HEK293 (cell line): ENCODE data around the gene HPRT1.

Source experiments
- CTCF ChIA-PET: fragments of 350-600 bp; formaldehyde crosslinking; extraction: SDS; loops from one replicate; lab custom pipeline; 2021; ENCODE audit warnings: antibody characterized with exemption; lab: Yijun Ruan, JAX
- POLR2A ChIA-PET: fragments of 300-600 bp; formaldehyde crosslinking; extraction: SDS; loops from one replicate; lab custom pipeline; 2020; ENCODE audit warnings: antibody characterized with exemption, inconsistent platforms; lab: Yijun Ruan, JAX
- H3K27ac ChIP-seq: fragments of 200-500 bp; sonication (Bioruptor generic); 2 replicates; pipeline ENCODE4 v1.5.1; 2014; ENCODE audit warnings: low read depth, low read length, control low read depth, inconsistent platforms; ENCODE audit errors: extremely low read depth
- H3K36me3 ChIP-seq, 2 experiments: fragments of 200-500 bp in 1 of 2; sonication (Bioruptor generic) in 1 of 2; 1 replicate in 1 of 2; 2 replicates in 1 of 2; pipeline ENCODE4 v1.5.1; 2014 to 2017; ENCODE audit warnings: inconsistent platforms in 2 of 2, low read length in 2 of 2; ENCODE audit not compliant: control insufficient read depth in 2 of 2, insufficient read depth in 1 of 2
- H3K4me1 ChIP-seq: fragments of 200-500 bp; sonication (Bioruptor generic); 2 replicates; pipeline ENCODE4 v1.5.1; 2014; ENCODE audit warnings: mild to moderate bottlenecking, low read length, inconsistent platforms; ENCODE audit not compliant: control insufficient read depth, insufficient read depth
- H3K4me3 ChIP-seq: 2 replicates; pipeline ENCODE4 v1.5.1; 2011; ENCODE audit warnings: low read depth, mild to moderate bottlenecking, control low read depth, low read length, moderate library complexity
- H3K9me3 ChIP-seq: fragments of 200-500 bp; sonication (Bioruptor generic); 2 replicates; pipeline ENCODE4 v1.5.1; 2014; ENCODE audit warnings: low read depth, low read length, inconsistent platforms; ENCODE audit not compliant: control insufficient read depth, insufficient read depth
- HOXD13 ChIP-seq: sonication (generic); formaldehyde crosslinking; IDR thresholded peaks from 2 replicates; pipeline ENCODE4 v1.8.0; 2022; ENCODE audit warnings: missing genetic modification reagents, borderline replicate concordance
- IKZF3 ChIP-seq: fragments of 450-650 bp; IDR thresholded peaks from 2 replicates; pipeline ENCODE4 v1.5.0; 2018; ENCODE audit warnings: missing biosample characterization, mild to moderate bottlenecking, missing genetic modification characterization, moderate library complexity
- MZF1 ChIP-seq: fragments of 450-650 bp; formaldehyde crosslinking; IDR thresholded peaks from 2 replicates; pipeline ENCODE4 v1.5.1; 2017; ENCODE audit warnings: missing biosample characterization, missing genetic modification characterization, borderline replicate concordance
- SALL2 ChIP-seq: fragments of 450-650 bp; formaldehyde crosslinking; IDR thresholded peaks from 2 replicates; pipeline ENCODE4 v1.5.0; 2017; ENCODE audit warnings: missing biosample characterization, mild to moderate bottlenecking, missing genetic modification characterization, borderline replicate concordance
- SETDB1 ChIP-seq: IDR thresholded peaks from one replicate; pipeline ENCODE4 v1.6.1; 2017; ENCODE audit warnings: mild to moderate bottlenecking, low read length, moderate library complexity, mixed read lengths; ENCODE audit not compliant: insufficient read length
- SP3 ChIP-seq: fragments of 450-650 bp; formaldehyde crosslinking; IDR thresholded peaks from 2 replicates; pipeline ENCODE4 v1.5.1; 2016; ENCODE audit warnings: missing biosample characterization, missing genetic modification characterization
- SP7 ChIP-seq: fragments of 450-650 bp; formaldehyde crosslinking; IDR thresholded peaks from 2 replicates; pipeline ENCODE4 v1.5.1; 2016; ENCODE audit warnings: missing biosample characterization, missing genetic modification characterization
- TRIM28 ChIP-seq: IDR thresholded peaks from 2 replicates; pipeline ENCODE4 v1.6.1; 2011; ENCODE audit warnings: low read length, control low read depth, borderline replicate concordance
- YY2 ChIP-seq: fragments of 450-650 bp; formaldehyde crosslinking; IDR thresholded peaks from 2 replicates; pipeline ENCODE4 v1.5.1; 2016; ENCODE audit warnings: missing biosample characterization, missing genetic modification characterization
- ZBTB21 ChIP-seq: fragments of 450-650 bp; formaldehyde crosslinking; IDR thresholded peaks from 2 replicates; pipeline ENCODE4 v1.5.1; 2017; ENCODE audit warnings: missing biosample characterization, missing genetic modification characterization
- ZEB2 ChIP-seq: fragments of 450-650 bp; formaldehyde crosslinking; IDR thresholded peaks from 2 replicates; pipeline ENCODE4 v1.5.1; 2016; ENCODE audit warnings: missing biosample characterization, missing genetic modification characterization
- ZFHX2 ChIP-seq: fragments of 450-650 bp; formaldehyde crosslinking; conservative IDR thresholded peaks from 2 replicates; pipeline ENCODE4 v1.5.1; 2016; ENCODE audit warnings: missing biosample characterization, missing genetic modification characterization
- ZFP69B ChIP-seq: fragments of 450-650 bp; formaldehyde crosslinking; IDR thresholded peaks from 2 replicates; pipeline ENCODE4 v1.5.1; 2016; ENCODE audit warnings: missing biosample characterization, missing genetic modification characterization
- ZNF335 ChIP-seq: fragments of 450-650 bp; formaldehyde crosslinking; conservative IDR thresholded peaks from 2 replicates; pipeline ENCODE4 v1.5.1; 2016; ENCODE audit warnings: missing biosample characterization, missing genetic modification characterization
- ZNF354C ChIP-seq: fragments of 450-650 bp; formaldehyde crosslinking; IDR thresholded peaks from 2 replicates; pipeline ENCODE4 v1.5.1; 2016; ENCODE audit warnings: missing biosample characterization, missing genetic modification characterization, low read depth, borderline replicate concordance
- ZNF404 ChIP-seq: fragments of 450-650 bp; formaldehyde crosslinking; IDR thresholded peaks from 2 replicates; pipeline ENCODE4 v1.5.1; 2017; ENCODE audit warnings: missing biosample characterization, missing genetic modification characterization
- ZNF549 ChIP-seq: fragments of 450-650 bp; IDR thresholded peaks from 2 replicates; pipeline ENCODE4 v1.5.1; 2018; ENCODE audit warnings: missing biosample characterization, missing genetic modification characterization, mild to moderate bottlenecking, inconsistent platforms, moderate library complexity
- ZNF660 ChIP-seq: fragments of 450-650 bp; IDR thresholded peaks from 2 replicates; pipeline ENCODE4 v1.5.1; 2018; ENCODE audit warnings: missing biosample characterization, mild to moderate bottlenecking, missing genetic modification characterization
- ZNF670 ChIP-seq: fragments of 450-650 bp; formaldehyde crosslinking; IDR thresholded peaks from 2 replicates; pipeline ENCODE4 v1.5.1; 2016; ENCODE audit warnings: missing biosample characterization, missing genetic modification characterization, low read depth
- TF ChIP-seq, protein P1 (sequence below): fragments of 450-650 bp; formaldehyde crosslinking; IDR thresholded peaks from 2 replicates; pipeline ENCODE4 v1.5.1; 2017; ENCODE audit warnings: missing biosample characterization, mild to moderate bottlenecking, missing genetic modification characterization, moderate library complexity
- TF ChIP-seq, protein P2 (sequence below): fragments of 450-650 bp; formaldehyde crosslinking; IDR thresholded peaks from 2 replicates; pipeline ENCODE4 v1.5.1; 2016; ENCODE audit warnings: missing biosample characterization, missing genetic modification characterization
- TF ChIP-seq, protein P3 (sequence below): fragments of 450-650 bp; formaldehyde crosslinking; IDR thresholded peaks from 2 replicates; pipeline ENCODE4 v1.5.0; 2017; ENCODE audit warnings: missing biosample characterization, missing genetic modification characterization, borderline replicate concordance
- TF ChIP-seq, protein P4 (sequence below): fragments of 450-650 bp; formaldehyde crosslinking; IDR thresholded peaks from 2 replicates; pipeline ENCODE4 v1.5.1; 2016; ENCODE audit warnings: missing biosample characterization, missing genetic modification characterization, low read depth
- TF ChIP-seq, protein P5 (sequence below): fragments of 450-650 bp; formaldehyde crosslinking; IDR thresholded peaks from 2 replicates; pipeline ENCODE4 v1.5.1; 2017; ENCODE audit warnings: missing biosample characterization, missing genetic modification characterization
- TF ChIP-seq, protein P6 (sequence below): fragments of 450-650 bp; formaldehyde crosslinking; IDR thresholded peaks from 2 replicates; pipeline ENCODE4; 2016; ENCODE audit warnings: missing biosample characterization, missing genetic modification characterization

HPRT1 gene

DNA sequence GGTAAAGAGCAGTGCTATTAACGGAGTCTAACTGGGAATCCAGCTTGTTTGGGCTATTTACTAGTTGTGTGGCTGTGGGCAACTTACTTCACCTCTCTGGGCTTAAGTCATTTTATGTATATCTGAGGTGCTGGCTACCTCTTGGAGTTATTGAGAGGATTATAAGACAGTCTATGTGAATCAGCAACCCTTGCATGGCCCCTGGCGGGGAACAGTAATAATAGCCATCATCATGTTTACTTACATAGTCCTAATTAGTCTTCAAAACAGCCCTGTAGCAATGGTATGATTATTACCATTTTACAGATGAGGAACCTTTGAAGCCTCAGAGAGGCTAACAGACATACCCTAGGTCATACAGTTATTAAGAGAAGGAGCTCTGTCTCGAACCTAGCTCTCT lies 1.5 kb downstream of the HPRT1 start:
- peak overlapping the region; percentile 69 for H3K4me3 ChIP-seq
- POLR2A ChIA-PET = no interaction called here
- no peaks in the 10 kb centered on the region; the same call in 1 of the 2 replicates for H3K4me1 ChIP-seq
- CTCF ChIA-PET = no interaction called here
- TF ChIP-seq SP7 (tag by site-specific recombination) (peak; percentile 46; the same call in 1 of the 2 replicates), ZFP69B (tag by site-specific recombination) (no peak), ZNF335 (tag by site-specific recombination) (no peak), ZNF660 (0 out of 2 replicates have a peak, but pooled peaks have one; percentile 50), SALL2 (tag by site-specific recombination) (no peak), ZNF670 (no peak), IKZF3 (tag by site-specific recombination) (no peak), ZEB2 (tag by site-specific recombination) (no peak), ZNF549 (no peak), HOXD13 (CRISPR knock-in tag) (no peak), ZBTB21 (tag by site-specific recombination) (no peak)
- TF ChIP-seq, protein P1, sequence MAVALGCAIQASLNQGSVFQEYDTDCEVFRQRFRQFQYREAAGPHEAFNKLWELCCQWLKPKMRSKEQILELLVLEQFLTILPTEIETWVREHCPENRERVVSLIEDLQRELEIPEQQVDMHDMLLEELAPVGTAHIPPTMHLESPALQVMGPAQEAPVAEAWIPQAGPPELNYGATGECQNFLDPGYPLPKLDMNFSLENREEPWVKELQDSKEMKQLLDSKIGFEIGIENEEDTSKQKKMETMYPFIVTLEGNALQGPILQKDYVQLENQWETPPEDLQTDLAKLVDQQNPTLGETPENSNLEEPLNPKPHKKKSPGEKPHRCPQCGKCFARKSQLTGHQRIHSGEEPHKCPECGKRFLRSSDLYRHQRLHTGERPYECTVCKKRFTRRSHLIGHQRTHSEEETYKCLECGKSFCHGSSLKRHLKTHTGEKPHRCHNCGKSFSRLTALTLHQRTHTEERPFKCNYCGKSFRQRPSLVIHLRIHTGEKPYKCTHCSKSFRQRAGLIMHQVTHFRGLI (tag by site-specific recombination) = no peak
- TF ChIP-seq, protein P2, sequence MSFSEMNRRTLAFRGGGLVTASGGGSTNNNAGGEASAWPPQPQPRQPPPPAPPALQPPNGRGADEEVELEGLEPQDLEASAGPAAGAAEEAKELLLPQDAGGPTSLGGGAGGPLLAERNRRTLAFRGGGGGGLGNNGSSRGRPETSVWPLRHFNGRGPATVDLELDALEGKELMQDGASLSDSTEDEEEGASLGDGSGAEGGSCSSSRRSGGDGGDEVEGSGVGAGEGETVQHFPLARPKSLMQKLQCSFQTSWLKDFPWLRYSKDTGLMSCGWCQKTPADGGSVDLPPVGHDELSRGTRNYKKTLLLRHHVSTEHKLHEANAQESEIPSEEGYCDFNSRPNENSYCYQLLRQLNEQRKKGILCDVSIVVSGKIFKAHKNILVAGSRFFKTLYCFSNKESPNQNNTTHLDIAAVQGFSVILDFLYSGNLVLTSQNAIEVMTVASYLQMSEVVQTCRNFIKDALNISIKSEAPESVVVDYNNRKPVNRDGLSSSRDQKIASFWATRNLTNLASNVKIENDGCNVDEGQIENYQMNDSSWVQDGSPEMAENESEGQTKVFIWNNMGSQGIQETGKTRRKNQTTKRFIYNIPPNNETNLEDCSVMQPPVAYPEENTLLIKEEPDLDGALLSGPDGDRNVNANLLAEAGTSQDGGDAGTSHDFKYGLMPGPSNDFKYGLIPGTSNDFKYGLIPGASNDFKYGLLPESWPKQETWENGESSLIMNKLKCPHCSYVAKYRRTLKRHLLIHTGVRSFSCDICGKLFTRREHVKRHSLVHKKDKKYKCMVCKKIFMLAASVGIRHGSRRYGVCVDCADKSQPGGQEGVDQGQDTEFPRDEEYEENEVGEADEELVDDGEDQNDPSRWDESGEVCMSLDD (tag by site-specific recombination) = no peak
- TF ChIP-seq, protein P3, sequence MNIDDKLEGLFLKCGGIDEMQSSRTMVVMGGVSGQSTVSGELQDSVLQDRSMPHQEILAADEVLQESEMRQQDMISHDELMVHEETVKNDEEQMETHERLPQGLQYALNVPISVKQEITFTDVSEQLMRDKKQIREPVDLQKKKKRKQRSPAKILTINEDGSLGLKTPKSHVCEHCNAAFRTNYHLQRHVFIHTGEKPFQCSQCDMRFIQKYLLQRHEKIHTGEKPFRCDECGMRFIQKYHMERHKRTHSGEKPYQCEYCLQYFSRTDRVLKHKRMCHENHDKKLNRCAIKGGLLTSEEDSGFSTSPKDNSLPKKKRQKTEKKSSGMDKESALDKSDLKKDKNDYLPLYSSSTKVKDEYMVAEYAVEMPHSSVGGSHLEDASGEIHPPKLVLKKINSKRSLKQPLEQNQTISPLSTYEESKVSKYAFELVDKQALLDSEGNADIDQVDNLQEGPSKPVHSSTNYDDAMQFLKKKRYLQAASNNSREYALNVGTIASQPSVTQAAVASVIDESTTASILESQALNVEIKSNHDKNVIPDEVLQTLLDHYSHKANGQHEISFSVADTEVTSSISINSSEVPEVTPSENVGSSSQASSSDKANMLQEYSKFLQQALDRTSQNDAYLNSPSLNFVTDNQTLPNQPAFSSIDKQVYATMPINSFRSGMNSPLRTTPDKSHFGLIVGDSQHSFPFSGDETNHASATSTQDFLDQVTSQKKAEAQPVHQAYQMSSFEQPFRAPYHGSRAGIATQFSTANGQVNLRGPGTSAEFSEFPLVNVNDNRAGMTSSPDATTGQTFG (tag by site-specific recombination) = no peak
- TF ChIP-seq, protein P4, sequence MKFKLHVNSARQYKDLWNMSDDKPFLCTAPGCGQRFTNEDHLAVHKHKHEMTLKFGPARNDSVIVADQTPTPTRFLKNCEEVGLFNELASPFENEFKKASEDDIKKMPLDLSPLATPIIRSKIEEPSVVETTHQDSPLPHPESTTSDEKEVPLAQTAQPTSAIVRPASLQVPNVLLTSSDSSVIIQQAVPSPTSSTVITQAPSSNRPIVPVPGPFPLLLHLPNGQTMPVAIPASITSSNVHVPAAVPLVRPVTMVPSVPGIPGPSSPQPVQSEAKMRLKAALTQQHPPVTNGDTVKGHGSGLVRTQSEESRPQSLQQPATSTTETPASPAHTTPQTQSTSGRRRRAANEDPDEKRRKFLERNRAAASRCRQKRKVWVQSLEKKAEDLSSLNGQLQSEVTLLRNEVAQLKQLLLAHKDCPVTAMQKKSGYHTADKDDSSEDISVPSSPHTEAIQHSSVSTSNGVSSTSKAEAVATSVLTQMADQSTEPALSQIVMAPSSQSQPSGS (tag by site-specific recombination) = no peak
- H3K27ac ChIP-seq = no peak overlapping the region
- no peaks in the 10 kb centered on the region; a peak in 2 of 3 replicates for H3K36me3 ChIP-seq
- no peaks in the 10 kb centered on the region for H3K9me3 ChIP-seq

DNA sequence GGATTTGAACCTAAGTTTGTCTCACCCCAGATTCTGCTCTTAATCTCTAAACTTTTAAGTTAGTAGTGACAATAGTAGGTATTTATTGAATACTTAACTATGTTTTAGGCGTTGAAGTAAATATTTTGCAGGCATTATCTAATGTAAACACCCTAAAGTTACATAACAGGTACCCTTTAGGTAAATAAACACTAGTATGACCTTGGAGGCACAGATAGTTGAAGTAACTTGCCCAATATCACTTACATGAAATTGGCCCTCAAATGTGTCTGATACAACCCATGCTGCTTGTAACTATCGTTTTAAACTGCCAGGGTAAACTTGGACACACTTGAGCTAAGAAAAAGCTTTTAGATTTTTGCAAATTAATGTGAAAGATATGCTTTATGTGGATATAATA lies 3.0 kb downstream of the HPRT1 start:
- Histone ChIP-seq H3K4me1 (no peaks in the 10 kb centered on the region; the same call in 1 of the 2 replicates), H3K36me3 (peaks cover 0 to 4% of the 10 kb centered on the region in 2 experiments; a peak in 2 of 3 replicates), H3K4me3 (no peak overlapping the region), H3K27ac (no peak overlapping the region), H3K9me3 (no peaks in the 10 kb centered on the region)
- ChIA-PET CTCF (interaction anchor here (0.7 kb wide), 1 partner anchor 1133 kb away, joined by 3 read pairs; no protein-coding TSS in a partner anchor), POLR2A (no interaction called here)
- TF ChIP-seq ZFHX2 (tag by site-specific recombination) (no peak), YY2 (tag by site-specific recombination) (no peak), ZNF354C (no peak), SETDB1 (no peak), SP3 (tag by site-specific recombination) (no peak), MZF1 (tag by site-specific recombination) (no peak), ZNF549 (no peak), ZNF404 (no peak), TRIM28 (no peak)
- TF ChIP-seq, protein P5, sequence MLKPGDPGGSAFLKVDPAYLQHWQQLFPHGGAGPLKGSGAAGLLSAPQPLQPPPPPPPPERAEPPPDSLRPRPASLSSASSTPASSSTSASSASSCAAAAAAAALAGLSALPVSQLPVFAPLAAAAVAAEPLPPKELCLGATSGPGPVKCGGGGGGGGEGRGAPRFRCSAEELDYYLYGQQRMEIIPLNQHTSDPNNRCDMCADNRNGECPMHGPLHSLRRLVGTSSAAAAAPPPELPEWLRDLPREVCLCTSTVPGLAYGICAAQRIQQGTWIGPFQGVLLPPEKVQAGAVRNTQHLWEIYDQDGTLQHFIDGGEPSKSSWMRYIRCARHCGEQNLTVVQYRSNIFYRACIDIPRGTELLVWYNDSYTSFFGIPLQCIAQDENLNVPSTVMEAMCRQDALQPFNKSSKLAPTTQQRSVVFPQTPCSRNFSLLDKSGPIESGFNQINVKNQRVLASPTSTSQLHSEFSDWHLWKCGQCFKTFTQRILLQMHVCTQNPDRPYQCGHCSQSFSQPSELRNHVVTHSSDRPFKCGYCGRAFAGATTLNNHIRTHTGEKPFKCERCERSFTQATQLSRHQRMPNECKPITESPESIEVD (tag by site-specific recombination) = peak; percentile 33; the same call in 1 of the 2 replicates
- TF ChIP-seq, protein P6, sequence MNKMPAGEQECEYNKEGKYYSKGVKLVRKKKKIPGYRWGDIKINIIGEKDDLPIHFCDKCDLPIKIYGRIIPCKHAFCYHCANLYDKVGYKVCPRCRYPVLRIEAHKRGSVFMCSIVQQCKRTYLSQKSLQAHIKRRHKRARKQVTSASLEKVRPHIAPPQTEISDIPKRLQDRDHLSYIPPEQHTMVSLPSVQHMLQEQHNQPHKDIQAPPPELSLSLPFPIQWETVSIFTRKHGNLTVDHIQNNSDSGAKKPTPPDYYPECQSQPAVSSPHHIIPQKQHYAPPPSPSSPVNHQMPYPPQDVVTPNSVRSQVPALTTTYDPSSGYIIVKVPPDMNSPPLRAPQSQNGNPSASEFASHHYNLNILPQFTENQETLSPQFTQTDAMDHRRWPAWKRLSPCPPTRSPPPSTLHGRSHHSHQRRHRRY (tag by site-specific recombination) = no peak
